ENCODE data around the gene ZNF605.

DNA sequence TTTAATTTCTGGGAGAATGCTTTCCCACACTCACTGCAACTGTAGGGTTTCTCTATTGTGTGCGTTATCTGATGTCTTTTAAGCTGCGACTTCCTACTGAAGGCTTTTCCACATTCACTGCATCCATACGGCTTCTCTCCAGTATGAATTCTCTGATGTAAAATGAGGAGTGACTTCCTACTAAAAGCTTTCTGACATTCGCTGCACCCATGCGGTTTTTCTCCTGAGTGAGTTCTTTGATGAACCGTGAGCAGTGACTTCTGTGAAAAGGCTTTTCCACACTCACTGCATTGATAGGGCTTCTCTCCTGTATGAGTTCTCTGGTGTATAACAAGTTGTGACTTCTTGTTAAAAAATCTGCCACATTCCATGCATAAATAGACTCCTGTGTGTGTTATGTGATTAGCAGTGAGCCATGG is 29.7 kb downstream of the ZNF605 start:
- TF ChIP-seq, protein P1, sequence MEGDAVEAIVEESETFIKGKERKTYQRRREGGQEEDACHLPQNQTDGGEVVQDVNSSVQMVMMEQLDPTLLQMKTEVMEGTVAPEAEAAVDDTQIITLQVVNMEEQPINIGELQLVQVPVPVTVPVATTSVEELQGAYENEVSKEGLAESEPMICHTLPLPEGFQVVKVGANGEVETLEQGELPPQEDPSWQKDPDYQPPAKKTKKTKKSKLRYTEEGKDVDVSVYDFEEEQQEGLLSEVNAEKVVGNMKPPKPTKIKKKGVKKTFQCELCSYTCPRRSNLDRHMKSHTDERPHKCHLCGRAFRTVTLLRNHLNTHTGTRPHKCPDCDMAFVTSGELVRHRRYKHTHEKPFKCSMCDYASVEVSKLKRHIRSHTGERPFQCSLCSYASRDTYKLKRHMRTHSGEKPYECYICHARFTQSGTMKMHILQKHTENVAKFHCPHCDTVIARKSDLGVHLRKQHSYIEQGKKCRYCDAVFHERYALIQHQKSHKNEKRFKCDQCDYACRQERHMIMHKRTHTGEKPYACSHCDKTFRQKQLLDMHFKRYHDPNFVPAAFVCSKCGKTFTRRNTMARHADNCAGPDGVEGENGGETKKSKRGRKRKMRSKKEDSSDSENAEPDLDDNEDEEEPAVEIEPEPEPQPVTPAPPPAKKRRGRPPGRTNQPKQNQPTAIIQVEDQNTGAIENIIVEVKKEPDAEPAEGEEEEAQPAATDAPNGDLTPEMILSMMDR (IDR thresholded peaks at IDR 0.05), result no peak
- TF ChIP-seq EZH2 (IDR thresholded peaks at IDR 0.05; ENCODE audit: borderline replicate concordance, insufficient read depth, low read depth, low read length, poor library complexity, severe bottlenecking), result no peak

Data from B cell (primary cell).